GM12874 (cell line): ENCODE measurements around the gene ADGRG6.
A peak's percentile ranks its signal among the peaks of the same experiment; 100 is the strongest.

Experiments
- TF ChIP-seq, protein P1 (sequence below): IDR thresholded peaks from 2 replicates; pipeline ENCODE4 v1.5.1; 2011; ENCODE audit warnings: low read depth, mild to moderate bottlenecking, control low read depth, low read length, moderate library complexity; ENCODE audit not compliant: insufficient read depth

ADGRG6 gene

DNA sequence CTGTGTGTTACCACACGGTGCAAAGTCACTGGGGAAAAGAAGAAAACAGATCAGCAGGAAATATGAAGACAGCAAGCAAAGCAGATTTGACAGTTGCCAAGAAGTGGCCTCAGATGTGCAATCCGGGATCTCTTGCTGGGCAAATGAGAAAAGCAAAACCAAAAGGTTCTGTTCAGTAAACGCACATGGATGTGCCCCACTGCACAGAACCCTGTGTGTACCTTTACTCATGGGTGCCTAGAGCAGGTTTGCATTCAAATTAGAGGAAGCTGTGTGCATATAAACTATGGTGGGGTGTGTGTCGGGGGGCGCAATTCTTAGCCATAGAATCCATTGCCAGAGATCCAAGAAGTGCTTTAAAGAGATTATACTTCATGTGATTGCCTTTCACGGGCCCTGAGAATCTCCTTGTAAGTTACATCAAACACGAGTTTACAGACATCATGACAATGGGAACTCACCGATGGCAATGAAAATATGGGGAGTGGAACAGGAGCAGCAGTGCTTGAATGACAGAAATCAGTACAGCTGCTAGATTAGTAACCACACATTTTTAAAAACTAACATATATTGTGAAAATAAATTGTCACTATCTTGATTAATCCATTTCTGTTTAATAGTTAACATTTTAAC lies 154.3 kb downstream of the ADGRG6 start:
- TF ChIP-seq, protein P1, sequence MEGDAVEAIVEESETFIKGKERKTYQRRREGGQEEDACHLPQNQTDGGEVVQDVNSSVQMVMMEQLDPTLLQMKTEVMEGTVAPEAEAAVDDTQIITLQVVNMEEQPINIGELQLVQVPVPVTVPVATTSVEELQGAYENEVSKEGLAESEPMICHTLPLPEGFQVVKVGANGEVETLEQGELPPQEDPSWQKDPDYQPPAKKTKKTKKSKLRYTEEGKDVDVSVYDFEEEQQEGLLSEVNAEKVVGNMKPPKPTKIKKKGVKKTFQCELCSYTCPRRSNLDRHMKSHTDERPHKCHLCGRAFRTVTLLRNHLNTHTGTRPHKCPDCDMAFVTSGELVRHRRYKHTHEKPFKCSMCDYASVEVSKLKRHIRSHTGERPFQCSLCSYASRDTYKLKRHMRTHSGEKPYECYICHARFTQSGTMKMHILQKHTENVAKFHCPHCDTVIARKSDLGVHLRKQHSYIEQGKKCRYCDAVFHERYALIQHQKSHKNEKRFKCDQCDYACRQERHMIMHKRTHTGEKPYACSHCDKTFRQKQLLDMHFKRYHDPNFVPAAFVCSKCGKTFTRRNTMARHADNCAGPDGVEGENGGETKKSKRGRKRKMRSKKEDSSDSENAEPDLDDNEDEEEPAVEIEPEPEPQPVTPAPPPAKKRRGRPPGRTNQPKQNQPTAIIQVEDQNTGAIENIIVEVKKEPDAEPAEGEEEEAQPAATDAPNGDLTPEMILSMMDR, result no peak

DNA sequence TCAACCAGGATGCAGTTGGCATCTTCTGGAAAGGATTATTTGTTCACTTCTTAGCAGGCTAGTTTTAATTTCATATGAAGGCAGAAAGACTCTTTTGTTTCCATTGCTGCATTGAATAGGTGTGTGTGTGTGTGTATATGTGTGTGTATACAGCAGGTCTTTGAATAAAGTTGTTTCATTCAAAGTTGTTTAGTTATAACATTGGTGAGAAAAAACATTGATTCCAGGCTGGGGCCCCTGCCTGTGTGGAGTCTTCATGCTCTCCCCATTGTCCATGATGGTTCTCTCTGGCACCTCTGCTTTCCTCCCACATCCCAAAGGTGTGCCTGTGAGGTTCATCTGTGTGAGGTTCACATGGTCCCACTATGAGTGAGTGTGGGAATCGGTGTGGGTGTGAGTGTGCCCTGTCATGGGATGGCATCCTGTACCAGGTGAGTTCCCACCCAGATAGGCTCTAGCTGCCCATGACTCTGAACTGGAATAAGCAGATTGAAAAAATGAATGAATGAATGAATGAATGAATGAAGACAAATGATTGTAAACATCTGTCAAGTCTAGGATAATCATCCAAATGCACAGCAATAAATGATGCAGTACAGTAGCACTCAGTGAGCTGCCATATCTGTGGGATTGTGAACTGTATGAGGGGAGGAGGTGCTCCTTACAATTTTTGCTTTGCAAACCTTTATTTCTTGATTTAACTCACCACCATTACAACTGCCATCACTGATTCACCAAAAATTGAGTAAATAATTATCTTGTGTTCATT lies 156.0 kb downstream of the ADGRG6 start:
- TF ChIP-seq, protein P1, result no peak

DNA sequence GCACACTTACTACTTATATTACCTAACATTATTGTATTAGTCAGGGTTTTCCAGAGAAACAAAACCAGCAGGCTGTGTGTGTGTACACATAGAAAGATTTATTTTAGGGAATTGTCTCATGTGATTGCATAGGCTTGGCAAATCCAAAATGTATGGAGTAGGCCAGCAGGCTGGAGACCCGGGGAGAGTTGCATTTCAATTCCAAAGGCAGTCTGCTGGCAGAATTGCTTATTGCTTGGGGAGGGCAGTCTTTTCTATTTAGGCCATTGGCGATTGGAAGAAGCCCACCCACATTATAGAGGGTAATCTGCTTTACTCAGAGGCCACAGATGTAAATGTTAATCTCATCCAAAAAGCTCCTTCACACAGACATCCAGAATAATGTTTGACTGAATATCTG lies 157.0 kb downstream of the ADGRG6 start:
- TF ChIP-seq, protein P1, result no peak

DNA sequence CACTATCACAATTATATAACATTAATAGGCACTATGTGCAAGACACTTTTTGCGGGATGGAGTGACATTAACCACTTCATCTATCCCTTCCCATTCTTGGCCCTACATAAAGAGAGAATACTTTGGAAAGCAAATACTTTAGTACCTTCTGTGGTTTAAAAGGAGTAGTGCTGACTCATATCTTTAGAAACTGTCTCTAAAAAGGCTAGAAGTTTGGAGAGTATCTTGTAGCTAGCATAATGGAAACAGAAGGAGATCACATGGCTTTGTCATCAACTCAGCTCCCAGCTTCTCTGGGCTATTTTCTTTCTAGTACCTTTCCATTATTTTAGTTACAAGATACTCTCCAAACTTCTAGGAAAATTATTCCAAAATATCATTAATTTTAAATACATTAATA lies 157.5 kb downstream of the ADGRG6 start:
- TF ChIP-seq, protein P1, result no peak

DNA sequence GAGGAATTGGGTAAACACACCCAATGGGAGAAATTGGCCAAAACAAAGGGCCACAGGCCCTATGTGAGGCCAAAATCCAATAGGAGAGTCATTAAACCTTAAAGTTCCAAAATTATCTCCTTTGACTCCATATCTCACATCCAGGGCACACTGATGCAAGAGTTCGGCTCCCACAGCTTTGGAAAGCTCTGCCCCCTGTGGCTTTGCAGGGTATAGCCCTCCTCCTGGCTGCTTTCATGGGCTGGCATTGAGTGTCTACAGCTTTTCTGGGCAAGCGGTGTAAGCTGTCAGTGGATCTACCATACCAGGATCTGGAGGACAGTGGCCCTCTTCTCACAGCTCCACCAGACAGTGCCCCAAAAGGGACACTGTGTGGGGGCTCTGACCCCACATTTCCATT lies 160.5 kb downstream of the ADGRG6 start:
- TF ChIP-seq, protein P1, result peak; percentile 16; the same call in 1 of the 2 replicates

DNA sequence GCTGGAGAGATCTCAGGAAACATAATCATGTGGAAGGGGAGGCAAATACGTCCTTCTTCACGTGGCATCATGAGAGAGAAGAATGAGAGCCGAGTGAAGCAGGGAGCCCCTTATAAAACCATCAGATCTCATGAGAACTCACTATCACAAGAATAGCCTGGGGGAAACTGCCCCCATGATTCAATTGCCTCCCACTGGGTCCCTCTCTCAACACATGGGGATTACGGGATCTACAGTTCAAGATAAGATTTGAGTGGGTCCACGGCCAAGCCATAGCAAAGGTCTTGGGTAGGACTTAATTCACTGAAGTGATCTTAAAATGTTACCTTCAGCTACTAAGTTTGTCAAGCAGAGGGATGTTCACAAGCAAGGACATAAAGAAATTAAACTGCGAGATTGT lies 162.2 kb downstream of the ADGRG6 start:
- TF ChIP-seq, protein P1, result no peak

DNA sequence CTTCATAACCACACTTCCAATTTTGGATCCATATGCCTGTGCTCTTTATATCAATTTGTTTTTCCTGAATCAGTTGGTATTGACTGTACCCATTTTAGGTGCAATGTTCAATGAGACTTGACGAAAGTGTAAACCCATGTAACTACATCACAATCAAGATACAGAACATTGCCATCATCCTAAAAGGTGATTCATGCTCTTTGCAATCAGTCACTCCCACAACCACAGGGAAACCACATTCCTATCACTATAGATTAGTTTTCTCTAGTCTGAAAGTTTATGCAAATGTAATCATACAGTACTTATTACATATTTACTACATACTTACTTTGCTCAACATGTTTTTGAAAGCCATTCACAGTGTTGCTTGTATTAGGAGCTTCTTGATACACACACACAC lies 167.4 kb downstream of the ADGRG6 start:
- TF ChIP-seq, protein P1, result no peak
